ENCODE data around the gene ZBTB18. TPM values are rescaled to one million over a fixed set of nuclear protein-coding genes. Genes with fewer than 3 reads are reported as not detected.

ZBTB18 gene
- total RNA-seq, 2 experiments from 2014 or later = 9.9 to 18.9 TPM

DNA sequence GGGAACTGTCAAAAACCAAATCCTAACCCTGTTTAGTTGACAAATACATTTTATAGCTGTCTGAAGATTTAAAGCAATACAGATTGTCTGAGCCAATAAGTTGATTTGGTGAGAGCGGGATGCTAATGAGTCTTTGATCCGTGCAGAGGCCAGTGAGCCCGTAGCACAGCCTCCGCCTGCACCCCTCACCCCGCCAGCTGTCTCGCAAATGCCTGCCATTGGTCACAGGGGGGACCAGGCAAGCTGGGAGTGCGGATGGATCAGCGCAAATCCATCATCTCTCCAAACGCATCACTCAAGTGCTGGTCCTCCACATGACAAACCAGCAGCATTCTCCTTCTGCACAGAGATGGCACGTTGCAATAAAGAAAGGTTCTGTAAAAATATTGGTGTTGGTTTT, 51.0 kb downstream of the ZBTB18 start:
- no peak for TF ChIP-seq EZH2phosphoT487 (IDR thresholded peaks at IDR 0.05; ENCODE audit: borderline replicate concordance, low read depth, low read length)
- TF ChIP-seq, protein P1, sequence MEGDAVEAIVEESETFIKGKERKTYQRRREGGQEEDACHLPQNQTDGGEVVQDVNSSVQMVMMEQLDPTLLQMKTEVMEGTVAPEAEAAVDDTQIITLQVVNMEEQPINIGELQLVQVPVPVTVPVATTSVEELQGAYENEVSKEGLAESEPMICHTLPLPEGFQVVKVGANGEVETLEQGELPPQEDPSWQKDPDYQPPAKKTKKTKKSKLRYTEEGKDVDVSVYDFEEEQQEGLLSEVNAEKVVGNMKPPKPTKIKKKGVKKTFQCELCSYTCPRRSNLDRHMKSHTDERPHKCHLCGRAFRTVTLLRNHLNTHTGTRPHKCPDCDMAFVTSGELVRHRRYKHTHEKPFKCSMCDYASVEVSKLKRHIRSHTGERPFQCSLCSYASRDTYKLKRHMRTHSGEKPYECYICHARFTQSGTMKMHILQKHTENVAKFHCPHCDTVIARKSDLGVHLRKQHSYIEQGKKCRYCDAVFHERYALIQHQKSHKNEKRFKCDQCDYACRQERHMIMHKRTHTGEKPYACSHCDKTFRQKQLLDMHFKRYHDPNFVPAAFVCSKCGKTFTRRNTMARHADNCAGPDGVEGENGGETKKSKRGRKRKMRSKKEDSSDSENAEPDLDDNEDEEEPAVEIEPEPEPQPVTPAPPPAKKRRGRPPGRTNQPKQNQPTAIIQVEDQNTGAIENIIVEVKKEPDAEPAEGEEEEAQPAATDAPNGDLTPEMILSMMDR (conservative IDR thresholded peaks at IDR 0.05; ENCODE audit: low read length) = no peak
- Histone ChIP-seq H3K4me2 (ENCODE audit: low read length) (no peak overlapping the region), H3K4me1 (ENCODE audit: insufficient read depth, low read length, poor library complexity, severe bottlenecking) (no peaks in the 10 kb centered on the region), H3K27ac (ENCODE audit: low read depth, low read length, poor library complexity, severe bottlenecking) (no peak overlapping the region), H3K36me3 (ENCODE audit: insufficient read depth, low read length) (no peaks in the 10 kb centered on the region), H3K79me2 (ENCODE audit: insufficient read depth, low read depth, low read length) (no peaks in the 10 kb centered on the region), H4K20me1 (ENCODE audit: insufficient read depth, low read length) (no peaks in the 10 kb centered on the region), H3K4me3 (ENCODE audit: low read depth, low read length, poor library complexity, severe bottlenecking) (no peak overlapping the region), H3K9me2 (ENCODE audit: insufficient read depth, low read length) (no peaks in the 10 kb centered on the region), H2AFZ (ENCODE audit: low read length) (no peak overlapping the region), H3K9me3 (ENCODE audit: low read length) (no peaks in the 10 kb centered on the region)
- intact Hi-C loops (cut with micrococcal nuclease; ENCODE audit: unreplicated experiment) = no loop called here
- ChIA-PET POLR2A (interaction anchor here (0.8 to 1.8 kb wide), 2 partner anchors 18 to 42 kb away, joined by 4 to 6 read pairs; no protein-coding TSS in a partner anchor), CTCF (ENCODE audit: unreplicated experiment) (no interaction called here)
- no peak for DNase-seq (ENCODE audit: low spot score)
- no TSS peak for BruUV-seq (replicated peaks)

DNA sequence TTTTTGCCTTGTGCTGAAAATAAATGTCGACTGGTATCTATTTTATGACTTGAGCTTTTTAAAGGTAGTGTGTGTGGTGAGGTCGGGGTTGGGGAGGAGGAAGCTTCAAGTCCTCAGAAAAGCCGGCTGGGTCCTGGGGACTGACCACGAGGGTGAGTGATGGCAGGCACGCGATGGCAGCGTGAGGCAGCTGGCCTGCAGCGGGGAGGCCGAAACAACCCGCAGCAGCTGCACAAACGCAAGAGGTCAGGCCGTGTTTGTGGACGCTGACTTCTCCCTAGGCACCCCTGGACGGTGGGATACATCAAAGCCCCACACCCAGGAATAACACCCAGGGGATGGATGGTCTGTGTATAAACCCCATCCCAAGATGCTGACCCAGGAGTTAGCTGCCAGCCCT, 51.4 kb downstream of the ZBTB18 start:
- POLR2A ChIA-PET = interaction anchor here (0.8 to 1.8 kb wide), 2 partner anchors 18 to 42 kb away, joined by 4 to 6 read pairs; no protein-coding TSS in a partner anchor
- BruUV-seq (replicated peaks) = no TSS peak
- intact Hi-C loops (cut with micrococcal nuclease; ENCODE audit: unreplicated experiment) = no loop called here

More for the DNA sequence above, 51.4 kb downstream of the ZBTB18 start:
- TF ChIP-seq EZH2phosphoT487 (IDR thresholded peaks at IDR 0.05; ENCODE audit: borderline replicate concordance, low read depth, low read length) = no peak
- TF ChIP-seq, protein P1 (conservative IDR thresholded peaks at IDR 0.05; ENCODE audit: low read length) = no peak
- Histone ChIP-seq H3K4me3 (ENCODE audit: low read depth, low read length, poor library complexity, severe bottlenecking) (no peak overlapping the region), H3K79me2 (ENCODE audit: insufficient read depth, low read depth, low read length) (no peaks in the 10 kb centered on the region), H3K4me1 (ENCODE audit: insufficient read depth, low read length, poor library complexity, severe bottlenecking) (no peaks in the 10 kb centered on the region), H3K4me2 (ENCODE audit: low read length) (no peak overlapping the region), H3K27ac (ENCODE audit: low read depth, low read length, poor library complexity, severe bottlenecking) (no peak overlapping the region), H2AFZ (ENCODE audit: low read length) (no peak overlapping the region), H4K20me1 (ENCODE audit: insufficient read depth, low read length) (no peaks in the 10 kb centered on the region), H3K36me3 (ENCODE audit: insufficient read depth, low read length) (no peaks in the 10 kb centered on the region), H3K9me2 (ENCODE audit: insufficient read depth, low read length) (no peaks in the 10 kb centered on the region), H3K9me3 (ENCODE audit: low read length) (no peaks in the 10 kb centered on the region)
- CTCF ChIA-PET (ENCODE audit: unreplicated experiment) = no interaction called here
- DNase-seq (ENCODE audit: low spot score) = no peak
